ENCODE data around the gene RBM3.

Gene RBM3

DNA sequence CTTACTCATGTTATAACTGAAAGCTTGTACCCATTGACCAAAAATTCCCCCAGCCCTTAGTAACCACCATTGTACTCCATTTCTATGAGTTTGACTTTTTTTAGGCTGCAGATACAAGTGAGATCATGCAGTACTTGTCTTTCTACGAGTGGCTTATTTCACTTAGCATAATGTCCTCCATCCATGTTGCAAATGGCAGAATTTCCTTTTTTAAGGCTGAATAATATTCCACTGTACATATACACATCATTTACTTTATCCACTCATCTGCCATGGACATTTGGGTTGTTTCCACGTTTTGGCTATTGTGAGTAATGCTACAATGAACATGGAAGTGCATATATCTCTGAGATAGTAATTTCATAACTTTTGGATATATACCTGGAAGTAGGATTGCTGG is 10.4 kb downstream of the RBM3 start:
- H3K9me3 ChIP-seq (replicated peaks in 1 of 2; ENCODE audit: control insufficient read depth in 2 of 2, insufficient read depth in 1 of 2, low read depth in 1 of 2, low read length in 2 of 2): no peaks in the 10 kb centered on the region
- H2BK5ac ChIP-seq (ENCODE audit: low read length): no peak overlapping the region
- no peak overlapping the region for H2AFZ ChIP-seq (ENCODE audit: low read length)
- no peak for DNase-seq (ENCODE audit: low spot score)
- WGBS, 2 donors (ENCODE audit: extremely low coverage in 2 of 2, insufficient read length in 2 of 2, insufficient replicate concordance in 1 of 2): no CpG with 5 or more reads among the region's 2 CpGs
- no peak overlapping the region for H3K23ac ChIP-seq (ENCODE audit: low read depth, low read length, poor library complexity)
- no peak overlapping the region for H4K91ac ChIP-seq (ENCODE audit: low read depth, low read length, poor library complexity)
- no peaks in the 10 kb centered on the region for H3K79me1 ChIP-seq (ENCODE audit: low read depth, low read length)
- no peak overlapping the region for H3K4me2 ChIP-seq (ENCODE audit: insufficient read depth, low read length, poor library complexity, severe bottlenecking)
- H2AK5ac ChIP-seq (ENCODE audit: low read depth, low read length): no peak overlapping the region
- no peak overlapping the region for H4K8ac ChIP-seq (ENCODE audit: low read depth, low read length)
- H3K4ac ChIP-seq (ENCODE audit: low read length): no peak overlapping the region
- H2BK12ac ChIP-seq (ENCODE audit: low read length): no peak overlapping the region
- H2BK120ac ChIP-seq (ENCODE audit: low read depth, low read length): no peak overlapping the region
- no peak overlapping the region for H2BK15ac ChIP-seq (ENCODE audit: low read length)
- peaks cover 0 to 5% of the 10 kb centered on the region in 2 donors for H3K36me3 ChIP-seq (replicated peaks in 1 of 2; ENCODE audit: control insufficient read depth in 2 of 2, insufficient read depth in 2 of 2, low read length in 2 of 2)
- no peak overlapping the region for H3K4me3 ChIP-seq (ENCODE audit: low read length in 2 of 2)
- H3K9ac ChIP-seq (ENCODE audit: low read depth, low read length, poor library complexity): no peak overlapping the region
- no peaks in the 10 kb centered on the region for H3K4me1 ChIP-seq (ENCODE audit: control insufficient read depth in 2 of 2, insufficient read depth in 1 of 2, low read depth in 1 of 2, low read length in 2 of 2)
- no peak overlapping the region for H3K27ac ChIP-seq (replicated peaks; ENCODE audit: low read length)
- H3K18ac ChIP-seq (ENCODE audit: low read length): no peak overlapping the region
- no peaks in the 10 kb centered on the region for H3K27me3 ChIP-seq (ENCODE audit: control insufficient read depth in 3 of 3, insufficient read depth in 3 of 3, low read depth in 1 of 3, low read length in 3 of 3)
- no peak overlapping the region for H3K14ac ChIP-seq (ENCODE audit: low read length)

DNA sequence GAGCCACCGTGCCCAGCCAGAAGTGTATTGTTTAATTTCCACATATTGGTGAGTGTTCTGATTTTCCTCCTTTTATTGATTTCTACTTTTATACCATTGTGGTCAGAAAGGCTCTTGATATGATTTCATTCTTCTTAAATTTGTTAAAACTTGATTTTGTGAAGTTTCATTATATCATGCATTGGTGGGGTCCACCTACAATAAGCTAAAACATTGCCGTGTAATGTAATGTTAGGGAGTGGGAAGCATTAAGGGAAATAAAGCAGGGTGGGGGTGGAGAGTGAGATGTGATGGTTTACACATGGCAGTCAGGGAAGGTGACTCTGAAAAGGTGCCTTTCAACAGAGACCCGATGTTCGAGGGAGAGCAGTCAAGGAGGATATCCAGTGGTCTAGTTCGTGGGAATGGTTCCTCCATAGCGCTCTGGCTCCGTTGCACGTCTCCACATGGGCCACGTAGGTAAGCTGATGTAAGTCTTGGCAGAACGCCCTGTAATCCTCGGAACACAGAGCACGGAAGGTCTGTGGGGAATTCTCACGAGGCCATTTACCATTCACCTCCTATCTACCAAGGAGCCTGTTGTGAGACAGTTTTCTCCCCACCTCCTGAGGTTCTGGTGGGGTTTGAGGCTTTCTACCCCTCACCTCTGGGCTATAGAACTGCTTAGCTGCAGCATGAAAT is 15.3 kb downstream of the RBM3 start:
- no CpG with 5 or more reads among the region's 13 CpGs for WGBS, 2 donors (ENCODE audit: extremely low coverage in 2 of 2, insufficient read length in 2 of 2, insufficient replicate concordance in 1 of 2)
- no peak for DNase-seq (ENCODE audit: low spot score)

DNA sequence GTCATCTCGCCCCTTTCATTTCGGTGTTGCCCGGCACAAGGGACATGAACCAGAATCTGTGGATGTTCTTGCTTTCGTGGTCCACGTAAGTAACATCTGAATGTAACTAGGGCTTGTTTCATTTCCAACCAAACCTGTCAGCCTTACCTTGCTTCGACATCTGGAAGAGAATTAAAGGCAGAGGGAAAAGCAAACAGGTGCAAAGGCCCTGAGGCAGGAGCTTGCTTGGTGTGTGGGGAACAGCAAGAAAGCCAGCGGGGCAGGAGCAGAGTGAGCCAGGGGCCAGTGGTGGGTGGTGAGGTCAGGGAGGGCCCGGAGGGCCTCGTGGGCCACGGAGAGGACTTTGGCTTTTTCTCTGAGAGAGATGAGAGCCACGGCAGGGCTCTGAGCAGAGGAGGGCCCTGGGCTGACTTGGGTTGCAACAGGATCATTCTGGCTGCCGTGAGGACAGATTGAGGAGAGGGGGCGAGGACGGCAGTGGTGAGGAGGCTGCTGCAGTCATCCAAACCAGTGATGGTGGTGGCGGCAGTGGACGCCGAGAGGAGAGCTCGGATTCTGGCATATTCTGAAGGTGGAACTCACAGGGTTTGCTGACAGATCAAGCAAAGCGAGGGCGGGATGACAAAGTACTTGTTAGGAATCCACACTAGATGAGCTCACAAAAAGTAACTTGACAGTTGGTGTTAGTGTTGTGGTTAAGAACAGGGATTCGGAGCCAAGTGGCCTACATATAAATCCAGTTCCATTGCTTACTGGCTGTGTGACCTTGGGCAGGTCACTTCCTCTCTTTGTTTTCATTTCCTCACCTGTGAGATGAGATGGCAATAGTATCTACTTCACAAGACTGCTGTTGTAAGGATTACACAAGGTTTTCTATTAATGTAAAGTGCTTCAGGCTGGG is 16.2 kb downstream of the RBM3 start:
- no peak for DNase-seq (ENCODE audit: low spot score)
- H3K27me3 ChIP-seq (ENCODE audit: control insufficient read depth in 3 of 3, insufficient read depth in 3 of 3, low read depth in 1 of 3, low read length in 3 of 3): no peaks in the 10 kb centered on the region
- no CpG with 5 or more reads among the region's 21 CpGs for WGBS, 2 donors (ENCODE audit: extremely low coverage in 2 of 2, insufficient read length in 2 of 2, insufficient replicate concordance in 1 of 2)
- H3K9ac ChIP-seq (ENCODE audit: low read depth, low read length, poor library complexity): no peak overlapping the region
- no peak overlapping the region for H4K91ac ChIP-seq (ENCODE audit: low read depth, low read length, poor library complexity)
- no peak overlapping the region for H4K8ac ChIP-seq (ENCODE audit: low read depth, low read length)
- no peak overlapping the region for H3K4me2 ChIP-seq (ENCODE audit: insufficient read depth, low read length, poor library complexity, severe bottlenecking)
- H3K9me3 ChIP-seq (replicated peaks in 1 of 2; ENCODE audit: control insufficient read depth in 2 of 2, insufficient read depth in 1 of 2, low read depth in 1 of 2, low read length in 2 of 2): no peaks in the 10 kb centered on the region
- H2BK12ac ChIP-seq (ENCODE audit: low read length): no peak overlapping the region
- H3K14ac ChIP-seq (ENCODE audit: low read length): no peak overlapping the region
- no peaks in the 10 kb centered on the region for H3K4me1 ChIP-seq (ENCODE audit: control insufficient read depth in 2 of 2, insufficient read depth in 1 of 2, low read depth in 1 of 2, low read length in 2 of 2)
- H3K4ac ChIP-seq (ENCODE audit: low read length): no peak overlapping the region
- H2BK15ac ChIP-seq (ENCODE audit: low read length): no peak overlapping the region
- no peak overlapping the region for H3K23ac ChIP-seq (ENCODE audit: low read depth, low read length, poor library complexity)
- no peak overlapping the region for H2AFZ ChIP-seq (ENCODE audit: low read length)
- H3K36me3 ChIP-seq (replicated peaks in 1 of 2; ENCODE audit: control insufficient read depth in 2 of 2, insufficient read depth in 2 of 2, low read length in 2 of 2): no peaks in the 10 kb centered on the region
- no peak overlapping the region for H3K4me3 ChIP-seq (ENCODE audit: low read length in 2 of 2)
- no peak overlapping the region for H3K18ac ChIP-seq (ENCODE audit: low read length)
- no peaks in the 10 kb centered on the region for H3K79me1 ChIP-seq (ENCODE audit: low read depth, low read length)
- no peak overlapping the region for H3K27ac ChIP-seq (replicated peaks; ENCODE audit: low read length)
- no peak overlapping the region for H2BK120ac ChIP-seq (ENCODE audit: low read depth, low read length)
- no peak overlapping the region for H2AK5ac ChIP-seq (ENCODE audit: low read depth, low read length)
- no peak overlapping the region for H2BK5ac ChIP-seq (ENCODE audit: low read length)

More for the DNA sequence above, 15.3 kb downstream of the RBM3 start:
- Histone ChIP-seq H4K91ac (ENCODE audit: low read depth, low read length, poor library complexity) (no peak overlapping the region), H3K4me3 (ENCODE audit: low read length in 2 of 2) (no peak overlapping the region), H2BK15ac (ENCODE audit: low read length) (no peak overlapping the region), H3K4me2 (ENCODE audit: insufficient read depth, low read length, poor library complexity, severe bottlenecking) (no peak overlapping the region), H3K18ac (ENCODE audit: low read length) (no peak overlapping the region), H2BK120ac (ENCODE audit: low read depth, low read length) (no peak overlapping the region), H3K14ac (ENCODE audit: low read length) (no peak overlapping the region), H3K27ac (replicated peaks; ENCODE audit: low read length) (no peak overlapping the region), H3K23ac (ENCODE audit: low read depth, low read length, poor library complexity) (no peak overlapping the region), H3K9me3 (replicated peaks in 1 of 2; ENCODE audit: control insufficient read depth in 2 of 2, insufficient read depth in 1 of 2, low read depth in 1 of 2, low read length in 2 of 2) (no peaks in the 10 kb centered on the region), H4K8ac (ENCODE audit: low read depth, low read length) (no peak overlapping the region), H3K79me1 (ENCODE audit: low read depth, low read length) (no peaks in the 10 kb centered on the region), H3K9ac (ENCODE audit: low read depth, low read length, poor library complexity) (no peak overlapping the region), H2BK5ac (ENCODE audit: low read length) (no peak overlapping the region), H2BK12ac (ENCODE audit: low read length) (no peak overlapping the region), H3K4me1 (ENCODE audit: control insufficient read depth in 2 of 2, insufficient read depth in 1 of 2, low read depth in 1 of 2, low read length in 2 of 2) (no peaks in the 10 kb centered on the region), H2AFZ (ENCODE audit: low read length) (no peak overlapping the region), H3K27me3 (ENCODE audit: control insufficient read depth in 3 of 3, insufficient read depth in 3 of 3, low read depth in 1 of 3, low read length in 3 of 3) (no peaks in the 10 kb centered on the region), H3K36me3 (replicated peaks in 1 of 2; ENCODE audit: control insufficient read depth in 2 of 2, insufficient read depth in 2 of 2, low read length in 2 of 2) (no peaks in the 10 kb centered on the region), H2AK5ac (ENCODE audit: low read depth, low read length) (no peak overlapping the region), H3K4ac (ENCODE audit: low read length) (no peak overlapping the region)

DNA sequence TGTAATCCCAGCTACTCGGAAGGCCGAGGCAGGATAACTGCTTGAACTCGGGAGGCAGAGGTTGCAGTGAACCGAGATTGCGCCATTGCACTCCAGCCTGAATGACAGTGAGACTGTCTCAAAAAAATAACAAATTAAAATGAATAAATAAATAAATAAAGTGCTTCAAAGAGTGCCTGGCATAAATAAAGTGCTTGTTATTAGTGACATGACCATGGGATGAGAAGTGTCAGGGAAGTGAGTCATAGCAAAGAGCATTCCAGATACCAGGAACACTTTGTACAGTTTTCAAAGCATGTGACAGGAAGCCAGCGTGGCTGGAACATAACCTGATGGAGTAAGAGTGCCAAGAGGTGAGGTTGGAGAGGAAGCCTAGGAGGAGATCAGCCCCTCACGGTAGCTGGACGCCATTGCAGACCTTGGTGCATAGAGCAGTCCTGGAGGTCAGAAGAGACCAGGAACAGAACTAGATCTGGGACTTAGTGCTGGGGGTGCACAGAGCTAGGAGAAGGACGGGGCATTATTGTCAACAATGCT is 17.0 kb downstream of the RBM3 start:
- Histone ChIP-seq H3K27me3 (ENCODE audit: control insufficient read depth in 3 of 3, insufficient read depth in 3 of 3, low read depth in 1 of 3, low read length in 3 of 3) (no peaks in the 10 kb centered on the region), H4K8ac (ENCODE audit: low read depth, low read length) (no peak overlapping the region), H3K14ac (ENCODE audit: low read length) (no peak overlapping the region), H3K36me3 (replicated peaks in 1 of 2; ENCODE audit: control insufficient read depth in 2 of 2, insufficient read depth in 2 of 2, low read length in 2 of 2) (no peaks in the 10 kb centered on the region), H2BK120ac (ENCODE audit: low read depth, low read length) (no peak overlapping the region), H3K4ac (ENCODE audit: low read length) (no peak overlapping the region), H3K18ac (ENCODE audit: low read length) (no peak overlapping the region), H2BK12ac (ENCODE audit: low read length) (no peak overlapping the region), H3K27ac (replicated peaks; ENCODE audit: low read length) (no peak overlapping the region), H3K23ac (ENCODE audit: low read depth, low read length, poor library complexity) (no peak overlapping the region), H2AFZ (ENCODE audit: low read length) (peak overlapping the region; percentile 16), H2BK15ac (ENCODE audit: low read length) (no peak overlapping the region), H2AK5ac (ENCODE audit: low read depth, low read length) (no peak overlapping the region), H2BK5ac (ENCODE audit: low read length) (no peak overlapping the region), H3K4me3 (ENCODE audit: low read length in 2 of 2) (no peak overlapping the region), H3K79me1 (ENCODE audit: low read depth, low read length) (no peaks in the 10 kb centered on the region), H3K4me1 (ENCODE audit: control insufficient read depth in 2 of 2, insufficient read depth in 1 of 2, low read depth in 1 of 2, low read length in 2 of 2) (no peaks in the 10 kb centered on the region), H3K9ac (ENCODE audit: low read depth, low read length, poor library complexity) (no peak overlapping the region), H3K4me2 (ENCODE audit: insufficient read depth, low read length, poor library complexity, severe bottlenecking) (no peak overlapping the region), H3K9me3 (replicated peaks in 1 of 2; ENCODE audit: control insufficient read depth in 2 of 2, insufficient read depth in 1 of 2, low read depth in 1 of 2, low read length in 2 of 2) (no peaks in the 10 kb centered on the region), H4K91ac (ENCODE audit: low read depth, low read length, poor library complexity) (no peak overlapping the region)
- no CpG with 5 or more reads among the region's 9 CpGs for WGBS, 2 donors (ENCODE audit: extremely low coverage in 2 of 2, insufficient read length in 2 of 2, insufficient replicate concordance in 1 of 2)
- no peak for DNase-seq (ENCODE audit: low spot score)
